Activated gamma-delta T cell treated with Interleukin-2 at 50 U/mL for 16 hours (primary cell): ENCODE measurements around the gene RPA4.
"Not testable (repeated sequence)": the region's sequence is repeated elsewhere in the genome, so short reads cannot be mapped to it uniquely, and the experiment has no call there.

Experiments used
- DNase-seq: peaks from one replicate; pipeline ENCODE4 v3.0.0-alpha.2; 2020

The RPA4 gene, protein sequence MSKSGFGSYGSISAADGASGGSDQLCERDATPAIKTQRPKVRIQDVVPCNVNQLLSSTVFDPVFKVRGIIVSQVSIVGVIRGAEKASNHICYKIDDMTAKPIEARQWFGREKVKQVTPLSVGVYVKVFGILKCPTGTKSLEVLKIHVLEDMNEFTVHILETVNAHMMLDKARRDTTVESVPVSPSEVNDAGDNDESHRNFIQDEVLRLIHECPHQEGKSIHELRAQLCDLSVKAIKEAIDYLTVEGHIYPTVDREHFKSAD

GRCh38 chrX:96883608-96884007 lies at the start of gene RPA4:
Gene RPA4 (plus strand): TSS chrX:96883908. CDS start chrX:96884311, 403 bp downstream.
- DNase-seq = no peak

DNA sequence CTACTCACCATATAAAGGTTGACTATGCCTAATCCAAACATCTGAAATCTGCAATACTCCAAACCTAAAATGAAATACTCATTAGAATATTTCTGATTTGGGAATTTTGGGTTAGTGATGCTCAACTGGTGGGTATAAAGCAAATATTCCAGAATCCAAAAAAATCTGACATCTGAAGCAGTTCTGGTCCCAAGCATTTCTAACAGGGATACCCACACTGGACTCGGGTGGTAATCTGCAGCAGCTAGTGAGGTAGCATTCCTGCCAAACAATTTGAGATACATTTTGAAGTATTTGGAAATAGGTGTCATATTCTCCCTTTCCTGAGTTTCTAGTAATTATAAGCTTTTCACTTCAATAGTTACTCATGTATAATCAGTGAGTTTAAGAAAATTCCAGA lies 49.6 kb upstream of the RPA4 start:
- DNase-seq = no peak

GRCh38 chrX:96835660-96836289 lies 47.9 kb upstream of the RPA4 start:
- DNase-seq = no peak

GRCh38 chrX:96837808-96838207 lies 45.9 kb upstream of the RPA4 start:
- no peak for DNase-seq

DNA sequence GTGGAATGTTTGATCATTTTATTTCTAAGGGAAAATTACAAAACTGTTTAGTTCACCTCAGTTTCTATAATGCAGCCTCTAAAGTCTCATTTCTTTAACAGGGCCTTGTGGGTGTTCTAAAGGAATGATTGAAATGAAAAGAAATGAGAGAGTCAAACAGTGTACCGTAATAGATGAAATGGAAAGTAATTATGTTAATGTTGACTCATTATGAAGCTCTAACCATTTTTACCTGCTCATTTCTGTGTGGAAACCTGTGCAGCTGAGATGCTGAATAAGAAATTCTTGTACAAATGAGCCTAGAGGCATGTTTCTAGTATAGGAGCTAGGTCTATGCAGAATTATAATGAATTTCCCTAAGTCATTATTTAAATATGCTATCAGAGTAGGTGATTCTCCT lies 45.2 kb upstream of the RPA4 start:
- DNase-seq = no peak

GRCh38 chrX:96841325-96841724 lies 42.4 kb upstream of the RPA4 start:
- DNase-seq = no peak

DNA sequence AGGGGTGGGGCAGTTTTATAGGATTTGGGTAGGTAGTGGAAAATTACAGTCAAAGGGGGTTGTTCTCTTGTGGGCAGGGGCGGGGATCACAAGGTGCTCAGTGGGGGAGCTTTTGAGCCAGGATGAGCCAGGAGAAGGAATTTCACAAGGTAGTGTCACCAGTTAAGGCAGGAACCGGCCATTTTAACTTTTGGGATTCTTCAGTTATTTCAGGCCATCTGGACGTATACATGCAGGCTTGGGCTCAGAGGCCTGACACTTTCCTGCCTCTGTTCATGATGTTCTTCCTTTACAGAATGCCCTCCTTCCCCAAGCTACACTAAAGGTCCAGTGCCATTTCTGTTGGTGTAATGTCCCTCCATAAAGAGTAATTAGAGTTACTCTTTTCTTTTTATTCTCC lies 41.8 kb upstream of the RPA4 start:
- DNase-seq = not testable (repeated sequence)

DNA sequence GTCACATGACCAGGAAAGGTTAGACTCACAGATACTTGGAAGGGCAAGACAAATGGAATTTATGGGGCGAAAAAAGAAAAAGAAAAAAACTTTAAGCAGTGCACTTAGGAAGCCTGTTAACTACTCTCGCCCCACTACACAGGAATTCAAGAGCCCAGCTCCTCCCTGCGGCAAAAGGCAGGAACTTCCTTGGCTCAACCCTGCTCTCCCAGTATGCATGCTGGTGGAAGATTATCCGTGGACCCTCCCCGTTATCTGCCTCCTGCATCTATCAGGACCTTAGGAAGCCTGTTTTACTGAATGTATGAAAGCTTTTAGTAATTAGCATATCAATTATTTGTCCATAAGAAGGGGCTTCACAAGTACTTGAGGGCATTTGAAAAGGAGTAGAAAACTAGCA lies 40.1 kb upstream of the RPA4 start:
- DNase-seq = no peak

- DNase-seq = no peak
These were observed 36.9 kb upstream of the RPA4 start for GRCh38 chrX:96846841-96847240.

DNA sequence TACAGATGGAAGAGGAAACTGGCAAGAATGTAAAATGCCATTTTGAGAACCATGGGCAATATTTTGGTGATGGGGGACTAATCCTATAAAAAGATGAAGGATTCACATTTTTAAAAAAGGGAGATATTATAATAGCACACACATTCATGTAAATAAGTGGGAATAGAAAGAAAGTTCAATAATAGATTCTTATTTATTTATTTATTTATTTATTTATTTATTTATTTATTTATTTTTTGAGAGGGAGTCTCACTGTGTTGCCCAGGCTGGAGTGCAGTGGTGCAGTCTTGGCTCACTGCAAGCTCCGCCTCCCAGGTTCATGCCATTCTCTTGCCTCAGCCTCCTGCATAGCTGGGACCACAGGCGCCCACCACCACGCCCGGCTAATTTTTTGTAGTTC lies 24.3 kb upstream of the RPA4 start:
- not testable (repeated sequence) for DNase-seq

- no peak for DNase-seq
These were observed 22.5 kb upstream of the RPA4 start for GRCh38 chrX:96861218-96861617.

DNA sequence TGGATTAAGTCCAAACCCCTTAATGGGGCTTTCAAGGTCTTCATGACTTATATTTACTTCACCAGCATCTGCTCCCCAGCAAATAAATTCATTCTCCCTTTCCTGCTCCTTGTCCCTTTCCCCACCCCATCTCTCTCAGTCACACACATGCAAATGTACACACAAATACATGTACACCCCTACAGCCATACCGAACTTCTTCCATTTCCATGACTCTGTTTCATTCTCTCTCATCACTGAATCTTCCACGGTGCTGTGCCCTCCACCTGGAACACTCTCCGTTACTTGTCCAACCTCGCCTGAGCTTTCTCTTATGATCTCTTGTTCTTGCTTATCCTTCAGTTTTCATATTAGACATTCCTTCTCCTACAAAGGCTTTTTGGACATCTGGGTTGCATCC lies 22.0 kb upstream of the RPA4 start:
- no peak for DNase-seq

DNA sequence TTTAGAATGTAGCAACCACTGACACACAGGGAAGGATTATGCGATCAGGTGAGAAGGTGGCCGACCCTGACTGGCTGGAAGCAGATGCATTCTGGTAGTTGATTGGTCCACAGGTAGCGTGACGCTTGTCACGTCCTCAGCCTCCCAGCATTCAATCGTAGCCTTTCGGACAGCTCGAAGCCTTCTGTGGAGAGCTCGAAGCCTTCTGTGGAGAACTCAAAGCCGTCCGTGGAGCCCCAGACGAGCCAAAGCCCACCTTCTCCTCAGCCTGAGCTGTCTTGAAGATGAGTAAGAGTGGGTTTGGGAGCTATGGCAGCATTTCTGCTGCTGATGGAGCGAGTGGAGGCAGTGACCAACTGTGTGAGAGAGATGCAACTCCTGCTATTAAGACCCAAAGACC lies 319 bp downstream of the RPA4 start:
- DNase-seq = no peak

DNA sequence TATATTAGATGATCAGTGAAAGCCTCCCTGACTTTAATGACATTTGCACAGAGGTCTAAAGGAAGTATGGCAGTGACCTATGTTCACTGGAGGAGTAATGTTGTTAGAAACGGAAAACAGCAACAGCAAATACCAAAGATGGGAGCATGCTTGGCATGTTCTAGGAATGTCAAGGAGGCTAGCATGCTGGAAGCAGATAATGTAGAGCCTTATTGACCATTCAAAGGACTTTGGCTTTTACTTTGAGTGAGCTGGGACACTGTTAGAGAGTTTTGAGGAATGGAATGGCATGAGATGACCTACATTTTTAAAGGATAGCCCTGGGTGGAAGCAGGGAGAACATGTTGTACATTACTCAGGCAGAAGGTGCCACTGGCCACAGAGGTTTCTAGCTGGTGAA lies 6.0 kb downstream of the RPA4 start:
- DNase-seq = no peak

- no peak for DNase-seq
These were observed 23.0 kb downstream of the RPA4 start for GRCh38 chrX:96906741-96907140.

GRCh38 chrX:96907516-96908272 lies 24.0 kb downstream of the RPA4 start:
- no peak for DNase-seq

DNA sequence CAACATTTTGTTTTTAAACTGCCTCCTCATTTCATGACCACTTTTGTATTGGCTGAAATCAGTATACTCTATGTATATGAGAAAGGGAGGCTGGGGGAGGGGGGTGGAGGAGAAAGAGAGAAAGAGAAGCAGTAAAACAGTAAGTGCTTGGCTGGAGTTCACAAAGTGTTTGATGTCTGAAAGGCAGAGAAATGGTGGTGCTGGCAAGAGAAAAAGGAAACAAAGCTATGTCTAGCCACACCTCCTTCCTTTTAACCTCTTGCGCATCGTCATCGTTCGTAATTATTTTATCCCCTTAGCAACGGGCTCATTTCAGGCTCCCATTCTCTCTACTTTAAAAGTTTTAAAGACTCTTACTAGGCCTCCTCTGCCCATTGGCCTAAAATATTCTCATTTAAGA lies 25.6 kb downstream of the RPA4 start:
- DNase-seq = no peak

GRCh38 chrX:96918864-96919263 lies 35.2 kb downstream of the RPA4 start:
- DNase-seq = no peak

GRCh38 chrX:96919672-96920071 lies 36.0 kb downstream of the RPA4 start:
- no peak for DNase-seq

DNA sequence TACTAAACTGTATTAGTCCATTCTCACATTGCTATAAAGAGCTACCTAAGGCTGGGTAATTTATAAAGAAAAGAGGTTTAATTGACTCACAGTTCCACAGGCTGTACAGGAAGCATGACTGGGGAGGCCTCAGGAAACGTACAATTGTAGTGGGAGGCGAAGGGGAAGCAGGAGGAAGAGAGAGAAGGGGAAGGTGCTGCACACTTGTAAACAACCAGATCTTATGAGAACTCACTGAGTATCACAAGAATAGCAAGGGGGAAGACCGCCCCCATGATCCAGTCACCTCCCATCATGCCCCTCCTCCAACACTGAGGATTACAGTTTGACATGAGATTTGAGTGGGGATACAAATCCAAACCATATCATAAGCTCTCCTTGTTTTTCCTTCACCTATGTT lies 40.9 kb downstream of the RPA4 start:
- no peak for DNase-seq

GRCh38 chrX:96929036-96929435 lies 45.3 kb downstream of the RPA4 start:
- DNase-seq = no peak
